ENCODE data around the gene PPP1R12C. TPM values are rescaled to one million over a fixed set of nuclear protein-coding genes. Genes with fewer than 3 reads are reported as not detected.
A peak's percentile ranks its signal among the peaks of the same experiment; 100 is the strongest.

The PPP1R12C gene
- total RNA-seq, 1 experiment from 2014 or later: 158 TPM

- peaks cover 8% of the 10 kb centered on the region; the same call in 1 of the 2 replicates for H3K4me1 ChIP-seq (ENCODE audit: control insufficient read depth, insufficient read depth, low read length)
- ChIA-PET POLR2A (interaction anchor here (0.5 to 0.6 kb wide), 4 partner anchors 131 to 983 kb away, joined by 3 to 13 read pairs (median 8); no protein-coding TSS in a partner anchor), CTCF (interaction anchor here (0.6 to 1.5 kb wide), 5 partner anchors 12 to 466 kb away, joined by 3 to 22 read pairs (median 3); no protein-coding TSS in a partner anchor)
- DNase-seq (ENCODE audit: low read depth, low spot score) (no peak), ATAC-seq (no peak)
- no peak overlapping the region for H3K4me3 ChIP-seq (ENCODE audit: low read depth in 2 of 2, low read length in 2 of 2)
- BruUV-seq (replicated peaks): no TSS peak
- H3K36me3 ChIP-seq (ENCODE audit: control insufficient read depth, insufficient read depth, low read length): no peaks in the 10 kb centered on the region
- intact Hi-C loops (cut with micrococcal nuclease; ENCODE audit: unreplicated experiment): no loop called here
- no peaks in the 10 kb centered on the region for H3K9me3 ChIP-seq (ENCODE audit: control insufficient read depth, insufficient read depth, low read depth, low read length)
- H3K27ac ChIP-seq (ENCODE audit: low read length): no peak overlapping the region; the same call in 1 of the 2 replicates
- H3K27me3 ChIP-seq (ENCODE audit: control insufficient read depth, insufficient read depth, low read length): no peaks in the 10 kb centered on the region
- in situ Hi-C loops (cut with HindIII; ENCODE audit: low pct_unique_long_range_greater_than_20kb, low sequenced_read_pairs): no loop called here
- TF ChIP-seq TCF7L2 (IDR thresholded peaks at IDR 0.05; ENCODE audit: low read depth, low read length) (no peak), REST (IDR thresholded peaks at IDR 0.05; ENCODE audit: insufficient read depth in 1 of 2, low read depth in 2 of 2, low read length in 1 of 2) (no peak), POLR2AphosphoS5 (IDR thresholded peaks at IDR 0.05; ENCODE audit: low read depth, low read length) (no peak), CTCF (IDR thresholded peaks at IDR 0.05) (no peak), SIN3A (IDR thresholded peaks at IDR 0.05; ENCODE audit: borderline replicate concordance, insufficient read depth, low read depth, low read length) (no peak)
Measured at GRCh38 chr19:55158848-55159749, 41.7 kb upstream of the PPP1R12C start.

- DNase-seq (ENCODE audit: low read depth, low spot score): no peak
- H3K36me3 ChIP-seq (ENCODE audit: control insufficient read depth, insufficient read depth, low read length): no peaks in the 10 kb centered on the region
- CTCF ChIA-PET: no interaction called here
- TF ChIP-seq CTCF (IDR thresholded peaks at IDR 0.05) (no peak), SIN3A (IDR thresholded peaks at IDR 0.05; ENCODE audit: borderline replicate concordance, insufficient read depth, low read depth, low read length) (no peak), REST (IDR thresholded peaks at IDR 0.05; ENCODE audit: insufficient read depth in 1 of 2, low read depth in 2 of 2, low read length in 1 of 2) (peak; percentile 55 to 68; a peak in 3 of 4 replicates), TCF7L2 (IDR thresholded peaks at IDR 0.05; ENCODE audit: low read depth, low read length) (no peak)
- H3K4me3 ChIP-seq (ENCODE audit: low read depth in 2 of 2, low read length in 2 of 2): no peak overlapping the region
- ATAC-seq: no peak
- in situ Hi-C loops (cut with HindIII; ENCODE audit: low pct_unique_long_range_greater_than_20kb, low sequenced_read_pairs) (no loop called here), intact Hi-C loops (cut with micrococcal nuclease; ENCODE audit: unreplicated experiment) (no loop called here)
- H3K27me3 ChIP-seq (ENCODE audit: control insufficient read depth, insufficient read depth, low read length): no peaks in the 10 kb centered on the region
- H3K27ac ChIP-seq (ENCODE audit: low read length): no peak overlapping the region; the same call in 1 of the 2 replicates
- no TSS peak for BruUV-seq (replicated peaks)
- POLR2A ChIA-PET: interaction anchor here (0.7 kb wide), 1 partner anchor 42 kb away, joined by 9 read pairs; no protein-coding TSS in a partner anchor
- H3K4me1 ChIP-seq (ENCODE audit: control insufficient read depth, insufficient read depth, low read length): peaks cover 8% of the 10 kb centered on the region; the same call in 1 of the 2 replicates
- H3K9me3 ChIP-seq (ENCODE audit: control insufficient read depth, insufficient read depth, low read depth, low read length): no peaks in the 10 kb centered on the region
Measured at GRCh38 chr19:55158423-55158822, 41.0 kb upstream of the PPP1R12C start.
